ENCODE measurements around the gene EXOC6. TPM values are rescaled to one million over a fixed set of nuclear protein-coding genes. Genes with fewer than 3 reads are reported as not detected.

Gene EXOC6
- total RNA-seq, 1 experiment from 2014 or later: 12.9 TPM

GRCh38 chr10:92811986-92812385 is 36.3 kb upstream of the EXOC6 start:
- Histone ChIP-seq H3K36me3 (ENCODE audit: control insufficient read depth in 1 of 2, insufficient read depth in 2 of 2, low read length in 2 of 2) (no peaks in the 10 kb centered on the region), H3K27me3 (ENCODE audit: insufficient read depth, low read length) (no peaks in the 10 kb centered on the region), H4K20me1 (ENCODE audit: insufficient read depth) (no peaks in the 10 kb centered on the region), H3K4me3 (replicated peaks in 1 of 2; ENCODE audit: low read depth in 1 of 2, low read length in 2 of 2) (no peak overlapping the region), H3K9ac (ENCODE audit: low read length) (no peak overlapping the region), H3K4me2 (ENCODE audit: low read length) (no peak overlapping the region), H3K4me1 (ENCODE audit: control insufficient read depth in 1 of 2, insufficient read depth in 2 of 2, low read length in 2 of 2) (no peaks in the 10 kb centered on the region), H2AFZ (ENCODE audit: low read depth, low read length, poor library complexity, severe bottlenecking) (no peak overlapping the region), H3K9me2 (ENCODE audit: insufficient read depth) (0 out of 2 replicates have a peak, but pooled peaks cover 7% of the 10 kb centered on the region), H3K9me3 (ENCODE audit: control insufficient read depth in 1 of 2, insufficient read depth in 1 of 2, low read depth in 1 of 2, low read length in 2 of 2) (no peaks in the 10 kb centered on the region), H3K27ac (ENCODE audit: low read depth, low read length) (no peak overlapping the region), H3K79me2 (ENCODE audit: insufficient read depth, low read length) (no peaks in the 10 kb centered on the region)
- TF ChIP-seq ELF1 (IDR thresholded peaks at IDR 0.05; ENCODE audit: borderline replicate concordance, low read depth) (no peak), SIN3A (IDR thresholded peaks at IDR 0.05; ENCODE audit: low read depth) (no peak), ZBTB33 (IDR thresholded peaks at IDR 0.05; ENCODE audit: extremely low read depth, insufficient replicate concordance, low read length) (no peak), ZFX (IDR thresholded peaks at IDR 0.05) (no peak), SRF (IDR thresholded peaks at IDR 0.05; ENCODE audit: low read depth) (no peak), ATF3 (IDR thresholded peaks at IDR 0.05) (no peak), POLR2A (IDR thresholded peaks at IDR 0.05; ENCODE audit: borderline replicate concordance, extremely low read depth, insufficient read depth, insufficient read length) (no peak), SP1 (IDR thresholded peaks at IDR 0.05; ENCODE audit: low read depth) (no peak), ZNF274 (IDR thresholded peaks at IDR 0.05; ENCODE audit: low read depth, low read length) (no peak), CEBPB (IDR thresholded peaks at IDR 0.05; ENCODE audit: low read depth) (no peak), POLR2AphosphoS5 (IDR thresholded peaks at IDR 0.05; ENCODE audit: low read depth, low read length) (no peak), YY1 (IDR thresholded peaks at IDR 0.05; ENCODE audit: extremely low read depth, insufficient replicate concordance, low read depth, low read length) (no peak), JUND (IDR thresholded peaks at IDR 0.05) (no peak), MAX (IDR thresholded peaks at IDR 0.05) (no peak), EGR1 (IDR thresholded peaks at IDR 0.05; ENCODE audit: low read depth) (no peak), RAD21 (IDR thresholded peaks at IDR 0.05; ENCODE audit: low read depth) (no peak), EZH2 (IDR thresholded peaks at IDR 0.05) (no peak), TCF7L2 (IDR thresholded peaks at IDR 0.05; ENCODE audit: borderline replicate concordance, extremely low read depth, insufficient read depth, insufficient read length) (no peak)
- TF ChIP-seq, protein P1, sequence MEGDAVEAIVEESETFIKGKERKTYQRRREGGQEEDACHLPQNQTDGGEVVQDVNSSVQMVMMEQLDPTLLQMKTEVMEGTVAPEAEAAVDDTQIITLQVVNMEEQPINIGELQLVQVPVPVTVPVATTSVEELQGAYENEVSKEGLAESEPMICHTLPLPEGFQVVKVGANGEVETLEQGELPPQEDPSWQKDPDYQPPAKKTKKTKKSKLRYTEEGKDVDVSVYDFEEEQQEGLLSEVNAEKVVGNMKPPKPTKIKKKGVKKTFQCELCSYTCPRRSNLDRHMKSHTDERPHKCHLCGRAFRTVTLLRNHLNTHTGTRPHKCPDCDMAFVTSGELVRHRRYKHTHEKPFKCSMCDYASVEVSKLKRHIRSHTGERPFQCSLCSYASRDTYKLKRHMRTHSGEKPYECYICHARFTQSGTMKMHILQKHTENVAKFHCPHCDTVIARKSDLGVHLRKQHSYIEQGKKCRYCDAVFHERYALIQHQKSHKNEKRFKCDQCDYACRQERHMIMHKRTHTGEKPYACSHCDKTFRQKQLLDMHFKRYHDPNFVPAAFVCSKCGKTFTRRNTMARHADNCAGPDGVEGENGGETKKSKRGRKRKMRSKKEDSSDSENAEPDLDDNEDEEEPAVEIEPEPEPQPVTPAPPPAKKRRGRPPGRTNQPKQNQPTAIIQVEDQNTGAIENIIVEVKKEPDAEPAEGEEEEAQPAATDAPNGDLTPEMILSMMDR (IDR thresholded peaks at IDR 0.05 in 2 of 3, conservative IDR thresholded peaks at IDR 0.05 in 1 of 3; ENCODE audit: borderline replicate concordance in 1 of 3, insufficient read depth in 1 of 3, low read depth in 2 of 3, low read length in 2 of 3): no peak
- RAD21 ChIA-PET (ENCODE audit: low non-redundant PET in 1 of 2, low total read pairs in 2 of 2, uncharacterized antibody in 2 of 2, unreplicated experiment in 2 of 2): interaction anchor here in 1 of 2 experiments (0.7 kb wide), 1 partner anchor 251 kb away, joined by 3 read pairs; no protein-coding TSS in a partner anchor
- POLR2A ChIA-PET: no interaction called here
- DNase-seq (ENCODE audit: low read depth, low spot score) (no peak), ATAC-seq (no peak)
- intact Hi-C loops (cut with micrococcal nuclease): no loop called here
- CTCF ChIA-PET: interaction anchor here (1.1 kb wide), 1 partner anchor 11 kb away, joined by 3 read pairs; no protein-coding TSS in a partner anchor
- BruUV-seq (replicated peaks): no TSS peak
